Measurements from ENCODE around the gene CHRM1. TPM values are rescaled to one million over a fixed set of nuclear protein-coding genes. Genes with fewer than 3 reads are reported as not detected.

The CHRM1 gene
- total and polyA plus RNA-seq, 2 experiments from 2014 or later: 1.4 to 1.6 TPM

DNA sequence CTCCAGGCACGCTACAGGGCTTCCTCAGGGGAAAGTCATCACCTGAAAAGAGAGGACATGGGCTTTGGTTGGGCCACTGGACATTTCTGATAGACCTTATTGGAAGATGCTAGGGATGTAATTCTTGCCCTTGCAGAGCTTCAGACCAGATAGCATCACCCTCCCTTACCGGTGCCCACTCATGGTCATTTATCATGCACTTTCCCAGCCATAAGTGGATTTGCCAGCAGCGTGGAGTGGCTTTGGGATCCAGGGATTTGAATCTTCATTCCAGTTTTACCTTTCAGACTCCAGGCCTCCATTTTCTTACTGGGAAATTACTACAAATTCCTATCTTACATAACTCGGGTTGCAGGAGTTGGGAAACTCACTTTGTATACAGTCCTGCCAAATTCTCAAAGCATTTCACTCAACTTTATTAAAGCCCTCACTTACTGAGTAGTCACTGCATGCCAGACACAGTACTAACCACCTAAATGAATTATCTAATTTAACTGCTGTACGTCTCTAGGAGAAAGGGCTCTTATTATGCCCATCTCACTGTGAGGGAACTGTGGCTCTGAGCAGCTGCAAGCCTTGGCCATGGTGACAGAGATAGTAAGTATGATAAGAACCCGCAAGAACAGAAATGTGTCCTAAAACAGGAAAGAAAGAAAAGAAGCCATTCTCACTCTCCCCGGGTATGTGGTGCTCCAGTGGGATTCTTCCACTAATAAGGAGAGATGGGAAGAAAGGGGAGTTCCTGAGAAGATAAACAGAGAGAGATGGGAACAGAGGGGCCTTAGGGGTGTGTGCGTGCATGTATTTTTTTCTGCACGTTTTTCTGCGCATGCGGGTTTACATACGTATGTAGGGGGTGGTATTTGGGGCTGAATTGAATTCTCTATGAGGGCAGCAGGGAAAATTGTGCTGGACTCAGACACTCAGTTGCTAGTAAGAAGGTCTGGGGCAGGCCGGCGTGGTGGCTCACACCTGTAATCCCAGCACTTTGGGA lies 9.7 kb downstream of the CHRM1 start:
- Histone ChIP-seq H3K4me3 (no peak overlapping the region), H3K36me3 (no peaks in the 10 kb centered on the region), H3K9me3 (ENCODE audit: low read depth) (no peaks in the 10 kb centered on the region), H3K27ac (no peak overlapping the region), H3K27me3 (no peaks in the 10 kb centered on the region), H3K4me1 (ENCODE audit: low read depth) (peaks cover 7% of the 10 kb centered on the region)
- peak in 1 of 2 donors; percentile 45 for DNase-seq (ENCODE audit: low read depth in 1 of 2, low spot score in 1 of 2)
- no peak for TF ChIP-seq CTCF (IDR thresholded peaks at IDR 0.05; ENCODE audit: low read depth, low read length)

- Histone ChIP-seq H3K36me3 (no peaks in the 10 kb centered on the region), H3K27me3 (no peaks in the 10 kb centered on the region), H3K9me3 (ENCODE audit: low read depth) (no peaks in the 10 kb centered on the region), H3K4me3 (no peak overlapping the region), H3K4me1 (ENCODE audit: low read depth) (peaks cover 12% of the 10 kb centered on the region), H3K27ac (no peak overlapping the region)
- DNase-seq (ENCODE audit: low read depth in 1 of 2, low spot score in 1 of 2): no peak
- TF ChIP-seq CTCF (IDR thresholded peaks at IDR 0.05; ENCODE audit: low read depth, low read length): no peak
Observed at GRCh38 chr11:62910141-62910882, 10.9 kb downstream of the CHRM1 start.

DNA sequence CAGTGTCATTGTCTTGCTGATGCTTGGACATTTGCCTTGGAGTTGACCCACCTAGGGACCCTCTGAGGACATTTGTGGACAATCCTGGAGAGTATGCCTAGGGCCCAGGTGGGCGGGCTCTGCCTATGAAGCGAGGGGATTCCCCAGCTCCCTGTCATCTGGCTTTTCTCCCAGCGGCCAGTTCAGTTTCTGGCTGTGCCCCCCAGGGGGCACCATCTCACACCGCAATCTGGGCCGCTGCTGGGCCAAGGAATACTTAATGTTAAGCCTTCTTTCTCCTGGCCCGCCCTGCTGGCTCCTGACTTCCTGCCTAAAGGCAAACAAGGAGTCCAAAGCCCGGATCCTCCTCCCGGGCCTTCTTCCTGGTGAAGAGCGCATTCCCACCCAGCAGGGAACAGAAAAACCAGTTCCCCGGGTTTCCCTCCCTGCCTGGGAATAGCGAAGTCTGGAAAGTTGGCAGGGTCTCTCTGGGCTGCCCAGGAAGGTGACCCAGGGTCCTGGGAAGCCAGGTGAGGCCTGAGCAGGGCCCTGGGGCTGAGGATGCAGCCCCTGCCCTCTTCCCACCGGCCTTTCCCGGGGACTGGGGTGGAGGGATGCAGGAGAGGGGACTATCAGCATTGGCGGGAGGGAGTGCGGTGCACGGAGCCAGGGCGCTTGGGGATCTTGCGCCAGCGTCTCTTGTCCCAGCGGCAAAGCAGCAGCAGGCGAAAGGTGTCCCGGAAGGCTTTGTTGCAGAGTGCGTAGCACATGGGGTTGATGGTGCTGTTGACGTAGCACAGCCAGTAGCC lies 11.9 kb downstream of the CHRM1 start:
- TF ChIP-seq CTCF (IDR thresholded peaks at IDR 0.05; ENCODE audit: low read depth, low read length): peak; percentile 80
- H3K27me3 ChIP-seq: no peaks in the 10 kb centered on the region

DNA sequence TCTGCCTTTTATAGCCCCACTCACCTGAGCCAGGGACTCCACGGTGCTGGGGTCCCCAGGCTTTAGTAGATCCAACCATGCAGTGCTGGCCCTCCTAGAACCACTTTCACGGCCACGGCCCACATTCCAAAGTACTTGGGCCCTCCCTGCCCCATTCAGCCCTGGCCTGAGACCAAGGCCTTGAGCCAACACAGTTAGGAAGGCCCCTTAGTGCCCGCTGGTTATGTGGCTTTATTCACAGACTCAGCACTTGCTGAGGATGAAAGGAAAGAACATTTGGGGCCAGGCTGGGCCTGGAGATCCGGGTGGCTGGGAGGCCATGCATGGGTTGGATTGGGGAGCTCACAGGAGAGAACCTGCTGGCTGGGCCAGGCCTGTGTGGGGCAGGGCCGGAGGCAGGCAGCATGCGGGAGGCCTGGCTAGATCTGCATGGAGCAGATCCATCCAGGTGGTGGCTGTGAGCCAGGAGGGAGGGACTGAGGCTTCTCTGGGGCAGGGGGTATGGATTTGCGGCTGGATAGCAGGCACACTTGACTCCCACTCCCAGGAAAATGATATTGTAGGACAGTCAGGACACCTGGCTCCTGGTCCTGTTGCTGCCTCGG lies 12.6 kb downstream of the CHRM1 start:
- no peak for DNase-seq (ENCODE audit: low read depth in 1 of 2, low spot score in 1 of 2)
- Histone ChIP-seq H3K4me3 (no peak overlapping the region), H3K9me3 (ENCODE audit: low read depth) (no peaks in the 10 kb centered on the region), H3K27me3 (no peaks in the 10 kb centered on the region), H3K27ac (no peak overlapping the region), H3K36me3 (no peaks in the 10 kb centered on the region), H3K4me1 (ENCODE audit: low read depth) (peaks cover 11% of the 10 kb centered on the region)
- TF ChIP-seq CTCF (IDR thresholded peaks at IDR 0.05; ENCODE audit: low read depth, low read length): no peak

More for the DNA sequence above, 11.9 kb downstream of the CHRM1 start:
- Histone ChIP-seq H3K9me3 (ENCODE audit: low read depth) (no peaks in the 10 kb centered on the region), H3K27ac (no peak overlapping the region), H3K4me1 (ENCODE audit: low read depth) (peaks cover 11% of the 10 kb centered on the region), H3K4me3 (no peak overlapping the region), H3K36me3 (no peaks in the 10 kb centered on the region)
- peak; percentile 85 to 87 for DNase-seq (ENCODE audit: low read depth in 1 of 2, low spot score in 1 of 2)
